Measurements from ENCODE around the gene UBE2G2. TPM values are rescaled to one million over a fixed set of nuclear protein-coding genes. Genes with fewer than 3 reads are reported as not detected.

The UBE2G2 gene
- total and polyA plus RNA-seq, 8 donors: 75.0 to 157 (median 131) TPM

DNA sequence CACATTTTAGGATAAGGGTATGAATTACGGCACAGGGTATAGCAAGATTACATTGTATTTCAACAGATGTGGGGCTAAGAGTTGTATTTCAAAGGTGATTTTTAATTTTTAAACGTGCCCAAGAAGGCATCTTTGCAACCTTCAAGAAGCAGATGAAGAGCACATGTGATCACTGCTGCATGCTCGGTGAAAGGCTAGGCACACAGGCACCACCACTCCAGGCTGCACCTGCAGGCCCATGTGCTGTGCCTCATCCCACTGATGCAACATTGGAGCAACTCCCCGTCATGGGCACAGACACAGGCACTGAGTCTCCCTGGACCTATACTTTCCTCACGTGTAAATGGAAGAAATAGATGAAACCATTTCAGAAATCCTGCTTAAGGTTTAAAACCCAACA lies 23.5 kb downstream of the UBE2G2 start:
- H3K9me3 ChIP-seq: no peaks in the 10 kb centered on the region
- H3K4me1 ChIP-seq: peaks cover 0 to 7% of the 10 kb centered on the region in 2 donors
- peaks cover 0 to 58% of the 10 kb centered on the region in 2 donors for H3K36me3 ChIP-seq
- no peak overlapping the region for H3K4me3 ChIP-seq
- no peak for DNase-seq
- intact Hi-C loops (cut with DNase I): no loop called here
- ATAC-seq: no peak
- TF ChIP-seq, protein P1, sequence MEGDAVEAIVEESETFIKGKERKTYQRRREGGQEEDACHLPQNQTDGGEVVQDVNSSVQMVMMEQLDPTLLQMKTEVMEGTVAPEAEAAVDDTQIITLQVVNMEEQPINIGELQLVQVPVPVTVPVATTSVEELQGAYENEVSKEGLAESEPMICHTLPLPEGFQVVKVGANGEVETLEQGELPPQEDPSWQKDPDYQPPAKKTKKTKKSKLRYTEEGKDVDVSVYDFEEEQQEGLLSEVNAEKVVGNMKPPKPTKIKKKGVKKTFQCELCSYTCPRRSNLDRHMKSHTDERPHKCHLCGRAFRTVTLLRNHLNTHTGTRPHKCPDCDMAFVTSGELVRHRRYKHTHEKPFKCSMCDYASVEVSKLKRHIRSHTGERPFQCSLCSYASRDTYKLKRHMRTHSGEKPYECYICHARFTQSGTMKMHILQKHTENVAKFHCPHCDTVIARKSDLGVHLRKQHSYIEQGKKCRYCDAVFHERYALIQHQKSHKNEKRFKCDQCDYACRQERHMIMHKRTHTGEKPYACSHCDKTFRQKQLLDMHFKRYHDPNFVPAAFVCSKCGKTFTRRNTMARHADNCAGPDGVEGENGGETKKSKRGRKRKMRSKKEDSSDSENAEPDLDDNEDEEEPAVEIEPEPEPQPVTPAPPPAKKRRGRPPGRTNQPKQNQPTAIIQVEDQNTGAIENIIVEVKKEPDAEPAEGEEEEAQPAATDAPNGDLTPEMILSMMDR (IDR thresholded peaks at IDR 0.05): no peak
- no peak overlapping the region for H3K27ac ChIP-seq
- H3K27me3 ChIP-seq: no peaks in the 10 kb centered on the region

DNA sequence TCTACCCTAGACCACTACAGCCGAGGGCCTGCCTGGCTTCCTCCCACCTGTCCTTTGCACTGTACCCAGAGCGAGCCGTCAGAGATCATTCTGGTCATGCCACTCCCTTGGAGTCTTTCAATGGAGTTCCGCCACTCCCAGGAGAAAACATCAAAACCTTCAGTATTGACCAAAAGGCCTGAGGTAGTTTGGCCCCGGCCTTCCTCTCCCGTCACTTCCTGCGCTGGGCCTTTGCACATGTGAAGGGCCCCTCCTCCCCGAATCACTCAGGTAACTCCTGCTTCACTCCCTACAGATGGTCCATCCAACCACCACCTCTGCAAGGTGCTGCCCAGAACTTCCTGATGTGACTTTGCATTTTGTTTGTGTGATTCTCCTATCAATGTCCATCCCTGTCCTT lies 26.6 kb downstream of the UBE2G2 start:
- Histone ChIP-seq H3K27ac (no peak overlapping the region), H3K9me3 (no peaks in the 10 kb centered on the region), H3K4me3 (no peak overlapping the region), H3K4me1 (no peaks in the 10 kb centered on the region), H3K27me3 (no peaks in the 10 kb centered on the region), H3K36me3 (peaks cover 0 to 85% of the 10 kb centered on the region in 2 donors)
- intact Hi-C loops (cut with DNase I): no loop called here
- no peak for DNase-seq
- TF ChIP-seq, protein P1 (IDR thresholded peaks at IDR 0.05): no peak
- no peak for ATAC-seq

DNA sequence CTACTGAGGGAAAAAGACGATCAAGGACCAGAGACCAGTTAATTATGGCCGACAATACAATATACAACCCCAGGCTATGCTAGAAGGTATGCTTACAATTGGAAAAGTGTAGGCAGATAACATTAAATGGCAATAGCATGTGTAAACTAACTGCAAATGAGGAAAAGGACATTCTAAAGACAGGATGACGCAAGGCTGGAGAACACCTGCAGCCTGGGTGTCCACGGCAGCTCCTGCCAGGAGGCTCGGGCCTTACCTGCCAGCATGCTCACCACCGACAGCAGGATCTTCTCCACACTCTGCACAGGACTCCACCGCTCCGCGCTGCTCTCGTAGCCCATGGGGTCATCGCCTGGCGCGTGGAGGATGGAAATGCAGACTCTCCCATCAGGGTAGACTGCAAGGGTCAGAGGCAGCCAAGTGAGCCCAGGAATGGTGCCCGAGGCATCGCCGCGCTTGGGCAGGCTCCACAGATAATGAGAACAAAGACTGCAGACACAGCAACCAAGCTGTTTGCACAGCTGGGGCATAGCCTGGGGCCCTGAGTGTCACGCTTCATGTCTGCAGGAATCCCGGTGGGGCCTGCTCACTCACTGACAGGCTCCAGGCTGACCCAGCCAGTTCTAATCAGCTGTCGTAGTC lies 28.2 kb downstream of the UBE2G2 start:
- TF ChIP-seq, protein P1 (IDR thresholded peaks at IDR 0.05): no peak
- no peak overlapping the region for H3K4me3 ChIP-seq
- H3K27me3 ChIP-seq: no peaks in the 10 kb centered on the region
- H3K27ac ChIP-seq: no peak overlapping the region
- H3K9me3 ChIP-seq: no peaks in the 10 kb centered on the region
- H3K36me3 ChIP-seq: peaks cover 0 to 98% of the 10 kb centered on the region in 2 donors
- intact Hi-C loops (cut with DNase I): no loop called here
- ATAC-seq (no peak), DNase-seq (no peak)
- H3K4me1 ChIP-seq: no peaks in the 10 kb centered on the region

DNA sequence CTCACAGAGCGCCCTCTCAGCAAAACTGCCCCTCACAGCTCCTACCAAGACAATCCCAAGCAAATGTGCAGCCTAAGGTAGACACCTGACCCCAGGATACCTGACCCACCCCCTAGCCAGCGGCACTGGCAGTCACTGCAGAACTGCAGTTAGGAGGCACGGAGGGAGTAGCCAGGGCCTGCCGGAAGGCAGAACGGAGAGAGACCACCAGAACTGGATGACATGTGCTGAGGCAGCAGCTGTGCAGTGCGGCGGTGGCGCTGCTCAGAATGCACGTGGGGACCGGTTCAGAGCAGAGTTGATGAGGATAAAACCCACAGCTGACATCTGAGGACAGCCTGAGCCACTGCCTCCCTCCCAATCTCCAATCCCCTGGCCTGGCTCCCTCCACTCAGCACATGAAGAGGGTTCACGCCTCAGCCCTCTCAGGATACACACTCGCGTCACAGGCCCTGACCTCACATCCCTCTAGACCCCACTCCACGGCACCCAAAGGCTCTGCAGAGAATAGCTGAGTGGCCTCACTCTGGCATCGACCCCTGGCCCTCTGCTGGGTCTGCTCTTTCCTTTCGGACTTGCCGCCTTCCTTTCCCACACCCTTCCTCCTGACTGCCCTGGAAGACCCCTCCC lies 29.6 kb downstream of the UBE2G2 start:
- H3K4me3 ChIP-seq: no peak overlapping the region
- H3K4me1 ChIP-seq: no peaks in the 10 kb centered on the region
- TF ChIP-seq, protein P1 (IDR thresholded peaks at IDR 0.05): no peak
- intact Hi-C loops (cut with DNase I): no loop called here
- H3K9me3 ChIP-seq: no peaks in the 10 kb centered on the region
- H3K27ac ChIP-seq: no peak overlapping the region
- ATAC-seq (no peak), DNase-seq (no peak)
- H3K27me3 ChIP-seq: no peaks in the 10 kb centered on the region
- H3K36me3 ChIP-seq: peaks cover 0 to 88% of the 10 kb centered on the region in 2 donors
